CD1c-positive myeloid dendritic cell (primary cell): ENCODE measurements around the gene CKAP4.

Experiments used
- DNase-seq: peaks from one replicate; pipeline ENCODE4 v3.0.0-alpha.2; 2016; ENCODE audit errors: extremely low spot score

Gene CKAP4

DNA sequence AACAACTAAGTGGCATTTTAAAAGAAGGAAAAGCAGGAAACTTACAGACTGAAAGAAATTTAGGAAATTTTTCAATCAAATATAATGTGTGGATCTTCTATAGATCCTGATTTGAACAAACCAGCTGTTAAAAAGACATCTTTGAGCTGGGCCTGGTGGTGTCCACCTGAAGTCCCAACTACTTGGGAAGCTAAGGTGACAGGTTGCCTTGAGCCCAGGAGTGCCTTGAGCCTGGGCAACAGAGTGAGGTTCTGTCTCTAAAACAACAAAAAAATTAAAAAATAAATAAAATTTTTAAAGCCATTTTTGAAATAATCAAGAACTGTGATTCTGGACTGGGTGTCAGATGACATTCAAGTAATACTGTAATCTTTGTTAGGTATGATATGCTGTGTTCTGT is 7.0 kb downstream of the CKAP4 start:
- no peak for DNase-seq

DNA sequence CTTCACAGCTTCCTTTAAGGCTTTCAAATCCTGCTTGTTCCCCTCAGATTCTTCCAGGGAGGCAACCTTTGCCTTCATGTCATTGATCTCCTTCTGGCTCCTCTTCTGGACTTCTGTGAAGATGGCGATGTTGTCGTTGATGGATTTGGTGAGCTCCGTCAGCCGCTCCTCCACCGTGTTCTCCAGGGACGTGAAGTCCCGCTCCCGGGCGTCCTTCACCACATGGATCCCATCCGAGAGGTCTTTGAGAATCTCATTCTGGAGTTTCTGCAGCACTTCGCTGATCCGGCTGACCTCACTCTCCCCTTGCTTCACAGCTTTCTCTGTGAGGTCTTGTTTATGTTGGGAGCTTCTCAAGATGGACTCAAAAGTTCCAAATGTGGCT is 7.9 kb downstream of the CKAP4 start:
- DNase-seq: no peak

DNA sequence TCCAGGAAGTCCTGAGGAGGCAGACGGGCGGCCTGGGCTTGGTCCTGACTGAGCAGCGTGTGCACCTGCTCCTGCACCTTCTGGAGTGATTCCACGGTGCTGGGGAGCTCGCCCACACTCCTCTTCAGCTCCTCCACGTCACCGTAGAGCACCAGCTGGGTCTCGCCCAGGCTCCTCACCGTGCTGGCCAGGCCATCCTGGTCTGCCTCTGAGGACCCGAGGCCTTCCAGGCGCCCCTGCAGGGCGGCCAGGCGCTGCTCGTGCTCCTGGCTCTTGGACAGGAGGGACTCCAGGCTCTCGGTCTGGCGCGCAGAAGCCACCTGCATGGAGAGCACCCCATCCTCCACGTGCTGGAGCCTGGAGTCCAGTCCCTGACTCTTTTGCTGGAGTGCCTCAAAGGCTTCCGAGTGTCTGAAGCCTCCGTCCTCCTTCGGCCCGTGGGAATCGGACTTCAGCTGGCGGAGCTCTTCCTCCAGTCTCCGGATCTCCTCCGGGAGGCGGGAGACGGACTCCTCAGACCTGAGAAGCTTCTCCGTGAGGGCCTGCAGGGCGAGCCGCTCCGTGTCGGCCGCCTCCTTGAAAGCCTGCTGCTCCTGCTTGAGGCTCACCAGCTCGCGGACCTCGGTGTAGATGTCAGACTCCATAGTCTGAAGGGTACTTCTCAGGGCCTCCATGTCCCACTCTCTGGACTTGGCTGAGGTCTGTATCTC is 8.4 kb downstream of the CKAP4 start:
- no peak for DNase-seq

DNA sequence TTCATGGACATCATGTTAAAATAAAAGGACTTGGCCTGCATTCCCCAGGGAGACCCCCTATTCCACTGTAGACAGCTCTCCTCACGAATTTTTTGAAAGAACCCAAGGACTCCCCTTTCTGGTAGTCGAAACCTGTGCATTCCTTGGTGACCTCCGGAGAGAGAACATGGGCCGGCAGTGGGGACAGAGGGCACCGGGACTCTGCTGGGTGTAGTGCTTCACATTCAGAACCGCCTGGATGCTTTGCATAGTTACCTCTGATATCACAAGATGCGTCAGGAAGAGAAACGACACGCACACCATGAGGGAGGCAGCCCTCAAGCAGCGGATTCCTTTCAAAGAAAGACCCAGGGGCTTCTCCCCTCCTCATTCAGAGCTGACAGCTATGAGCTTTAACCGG is 9.7 kb downstream of the CKAP4 start:
- DNase-seq: no peak

DNA sequence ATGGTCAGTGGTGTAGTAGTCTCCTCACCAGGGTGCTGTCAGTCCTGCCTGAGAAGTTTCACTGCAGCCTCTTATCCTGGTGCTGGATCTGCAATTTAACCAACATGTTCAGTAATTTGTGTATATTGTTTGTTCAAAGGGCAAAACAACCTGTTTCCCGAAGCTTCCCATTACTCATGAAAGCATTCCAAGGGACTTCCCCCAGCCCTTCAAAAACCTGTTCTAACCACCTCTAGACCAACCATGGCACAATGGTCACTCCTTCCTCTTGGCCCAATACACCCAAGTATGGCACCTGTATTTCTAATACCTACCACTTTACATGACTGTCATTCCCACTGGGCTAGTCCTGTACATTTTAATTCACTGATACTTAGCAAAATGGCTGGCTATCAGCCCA is 12.1 kb downstream of the CKAP4 start:
- DNase-seq: no peak

DNA sequence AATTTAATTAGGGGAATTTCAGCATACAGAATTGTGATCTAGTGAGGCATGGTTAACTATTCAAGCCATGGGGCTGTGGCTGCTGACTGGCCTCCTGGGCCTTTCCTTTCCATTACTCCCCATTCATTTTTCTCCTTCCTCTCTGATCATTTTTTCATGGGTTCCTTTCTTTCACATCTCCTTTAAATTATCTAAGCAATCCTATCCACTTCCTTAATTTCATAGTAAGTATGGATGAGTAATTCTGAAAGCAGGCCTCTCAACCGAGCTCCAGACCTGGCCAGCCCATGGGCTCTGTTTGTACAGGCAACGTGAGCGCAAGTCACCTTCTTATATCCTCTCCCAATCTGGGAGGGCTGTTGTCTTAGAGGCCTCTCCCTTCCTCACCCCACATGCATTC is 13.4 kb downstream of the CKAP4 start:
- DNase-seq: peak; percentile 73

DNA sequence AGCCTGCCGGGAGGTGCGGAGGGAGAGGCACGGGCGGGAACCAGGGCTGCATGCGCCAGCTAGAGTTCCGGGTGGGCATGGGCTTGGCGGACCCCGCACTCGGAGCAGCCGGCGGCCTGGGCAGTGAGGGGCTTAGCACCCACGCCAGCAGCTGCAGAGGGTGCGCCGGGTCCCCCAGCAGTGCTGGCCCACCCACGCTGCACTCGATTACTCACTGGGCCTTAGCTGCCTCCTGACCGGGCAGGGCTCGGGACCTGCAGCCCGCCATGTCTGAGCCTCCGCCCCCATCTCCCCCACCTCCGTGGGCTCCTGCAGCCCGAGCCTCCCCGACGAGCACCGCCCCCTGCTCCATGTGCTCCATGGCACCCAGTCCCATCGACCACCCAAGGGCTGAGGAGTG is 14.8 kb downstream of the CKAP4 start:
- no peak for DNase-seq

DNA sequence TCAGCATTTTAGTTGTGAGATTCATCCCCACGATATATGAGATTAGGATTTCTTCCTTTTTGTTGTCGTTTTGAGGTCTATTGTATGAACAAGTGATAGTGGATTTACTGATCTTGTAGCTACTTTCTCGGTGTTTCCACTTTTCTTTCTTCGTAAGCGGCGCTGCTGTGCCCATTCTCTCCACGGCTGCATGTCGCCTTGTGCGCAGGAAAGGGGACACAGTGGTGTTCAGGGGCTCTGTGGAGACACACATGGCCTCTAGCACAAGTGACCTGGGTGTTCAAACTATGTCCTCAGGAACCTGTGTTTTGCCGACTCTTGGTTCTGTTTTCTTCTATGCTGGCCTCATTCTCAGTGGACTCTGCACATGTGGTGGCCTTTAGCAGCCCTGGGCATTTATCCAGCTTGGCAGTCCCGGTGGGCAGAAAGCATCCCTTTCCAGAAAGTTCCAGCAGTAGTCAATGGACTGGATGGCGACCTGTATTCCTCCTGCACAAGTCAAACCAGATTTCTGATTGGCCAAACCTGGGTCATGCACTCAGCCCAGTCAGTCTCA is 18.7 kb downstream of the CKAP4 start:
- no peak for DNase-seq

DNA sequence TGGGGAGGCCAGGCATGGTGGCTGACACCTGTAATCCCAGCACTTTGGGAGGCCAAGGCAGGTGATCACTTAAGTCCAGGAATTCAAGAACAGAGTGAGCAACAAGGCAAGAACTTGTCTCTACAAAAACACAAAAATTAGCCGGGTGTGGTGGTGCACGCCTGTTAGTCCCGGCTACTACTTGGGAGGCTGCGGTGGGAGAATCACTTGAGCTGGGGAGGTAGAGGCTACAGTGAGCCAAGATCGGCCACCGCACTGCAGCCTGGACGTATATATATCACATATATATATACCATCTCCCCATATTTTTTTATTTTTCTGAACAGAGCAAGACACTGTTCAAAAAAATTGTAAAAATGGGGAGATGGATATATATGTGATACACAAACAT is 19.5 kb downstream of the CKAP4 start:
- no peak for DNase-seq

DNA sequence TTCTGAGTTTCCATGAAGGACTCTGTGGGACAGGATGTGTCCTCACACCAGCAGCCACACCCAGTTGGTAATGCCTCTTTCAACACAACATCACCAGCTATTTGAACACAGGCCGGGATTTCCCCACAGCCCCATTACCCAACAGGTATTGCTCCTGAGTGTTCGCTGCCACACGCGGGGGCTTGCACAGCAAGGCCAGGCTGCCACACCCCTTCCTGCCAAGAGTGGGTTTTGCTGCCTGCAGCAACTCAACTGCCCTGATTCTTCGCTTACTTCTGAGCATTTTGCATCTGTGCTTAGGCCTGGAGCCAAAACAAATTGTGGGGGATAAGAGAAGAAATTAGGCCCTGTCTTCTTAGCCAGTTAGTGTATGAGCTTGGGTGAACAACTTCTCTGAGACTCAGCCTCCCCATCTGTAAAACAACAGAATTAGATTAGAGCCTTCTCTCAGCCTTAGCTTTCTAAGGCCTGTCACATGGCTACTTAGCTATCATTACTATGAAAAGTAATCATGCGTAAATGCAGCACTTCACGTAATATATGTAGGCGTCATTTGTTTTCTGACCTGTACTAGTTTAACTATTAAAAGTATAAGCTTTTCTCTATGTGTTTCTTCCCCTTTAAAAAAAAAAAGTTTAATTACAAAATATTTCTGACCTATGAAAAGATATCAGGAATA is 20.0 kb downstream of the CKAP4 start:
- DNase-seq: peak; percentile 78

DNA sequence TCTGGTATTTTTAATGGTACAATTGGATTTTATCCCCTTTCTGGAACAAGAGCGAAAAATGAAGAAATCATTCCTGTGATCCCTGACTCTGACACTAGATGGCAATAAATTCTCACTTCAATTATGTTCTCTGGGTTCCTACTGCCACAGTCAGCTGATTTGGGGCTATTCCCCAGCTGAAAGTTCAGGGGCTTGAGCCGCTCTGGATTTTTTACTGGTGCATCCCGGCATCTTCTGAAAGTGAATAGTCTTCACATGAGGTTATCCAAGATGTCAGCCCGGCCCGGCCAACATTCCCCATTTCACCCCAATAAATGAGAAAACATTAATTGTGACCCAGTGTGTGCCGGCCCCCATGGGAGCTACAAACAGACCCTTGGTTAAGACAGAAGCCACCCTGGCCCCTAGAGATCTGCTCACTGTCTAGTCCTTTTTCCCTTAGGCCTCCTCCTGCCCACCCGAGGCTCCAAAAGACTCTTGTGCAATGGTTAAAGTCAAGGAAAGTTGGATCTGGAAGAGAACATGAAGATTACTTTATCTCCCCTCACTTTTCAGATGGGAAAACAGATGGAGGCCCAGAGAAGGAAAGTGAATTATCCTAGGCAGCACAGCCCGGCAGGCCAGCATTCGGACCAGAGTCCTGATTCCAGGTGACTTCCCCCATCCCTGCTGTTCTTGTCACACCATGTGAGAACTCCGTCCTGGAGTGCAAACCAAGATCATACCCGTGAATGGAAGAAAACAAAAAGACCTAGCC is 20.8 kb downstream of the CKAP4 start:
- peak; percentile 65 for DNase-seq

DNA sequence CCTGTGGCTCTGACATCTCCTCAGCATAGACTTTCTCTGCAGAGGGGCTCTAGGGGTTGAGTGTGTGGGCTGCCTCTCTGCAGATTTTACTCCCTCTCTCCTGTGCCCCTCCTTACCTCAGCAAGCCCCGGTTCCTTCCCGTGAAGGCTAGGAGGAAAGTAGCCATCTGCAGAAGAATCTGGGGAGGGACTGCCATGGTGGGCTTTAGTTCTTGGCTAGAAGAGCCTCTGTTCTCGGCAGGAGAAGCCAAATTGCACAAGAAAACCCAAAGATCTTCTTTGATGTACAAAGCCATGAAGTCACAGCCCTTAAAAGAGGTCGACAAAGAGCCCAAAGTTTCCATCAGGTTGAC is 23.5 kb downstream of the CKAP4 start:
- DNase-seq: no peak

DNA sequence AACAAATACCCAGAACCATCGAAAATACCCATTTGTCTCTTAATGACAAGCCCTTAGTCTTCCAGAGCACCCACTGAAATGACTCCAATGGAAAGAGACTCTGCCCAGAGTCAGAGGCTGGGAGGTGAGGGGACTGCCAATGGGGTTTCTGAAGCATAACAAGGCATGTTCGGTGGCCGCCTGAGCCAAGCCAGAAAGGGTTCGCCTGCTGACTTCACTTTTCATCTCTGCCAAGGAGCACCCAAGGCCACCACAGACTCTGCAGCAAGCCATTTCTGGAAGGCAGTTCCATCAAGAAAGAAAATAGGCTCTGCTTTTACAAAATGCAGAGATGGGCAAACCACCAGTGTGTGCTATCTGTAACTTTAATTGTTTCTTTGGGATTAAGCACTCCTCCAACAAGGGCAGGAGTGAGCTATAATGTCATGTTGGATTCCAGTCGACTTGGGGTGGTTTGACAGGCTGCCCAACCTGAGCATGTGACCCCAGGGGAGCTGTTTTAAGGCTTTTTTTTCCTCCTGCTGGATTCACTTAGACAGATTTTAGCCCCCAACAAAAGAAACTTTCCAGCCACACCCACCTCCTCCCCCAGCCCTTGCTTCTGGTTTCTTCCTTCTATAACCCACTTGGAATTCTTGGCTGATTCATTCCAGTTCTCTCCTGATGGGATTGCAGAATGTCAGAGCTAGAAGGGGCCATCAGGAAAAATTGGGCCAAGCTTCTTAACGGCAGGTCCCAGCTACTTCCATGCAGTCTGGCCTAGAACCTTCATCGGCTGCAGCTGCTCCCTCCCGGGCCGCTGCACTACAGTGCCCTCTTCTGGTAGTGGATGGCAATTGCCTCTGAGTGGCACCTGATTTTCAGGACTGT is 24.1 kb downstream of the CKAP4 start:
- peak; percentile 71 for DNase-seq

DNA sequence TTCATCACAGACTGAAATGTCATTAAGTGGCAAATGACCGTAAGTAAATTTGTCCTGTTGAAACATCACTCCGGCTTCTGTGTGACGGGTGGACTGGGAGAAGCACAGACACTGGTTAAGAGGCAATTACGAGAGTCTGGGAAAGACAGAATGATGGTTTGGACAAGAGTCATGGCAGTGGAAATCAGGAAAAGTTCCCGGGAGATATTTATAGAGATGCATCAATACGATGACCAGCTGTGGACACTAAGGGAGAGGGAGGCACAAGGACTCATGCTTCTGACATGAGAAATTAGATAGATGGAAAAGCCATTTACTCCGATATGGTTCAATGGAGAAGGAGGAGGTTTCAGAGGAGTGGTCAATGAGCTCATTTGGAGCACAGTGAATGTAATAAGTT is 27.3 kb downstream of the CKAP4 start:
- no peak for DNase-seq

DNA sequence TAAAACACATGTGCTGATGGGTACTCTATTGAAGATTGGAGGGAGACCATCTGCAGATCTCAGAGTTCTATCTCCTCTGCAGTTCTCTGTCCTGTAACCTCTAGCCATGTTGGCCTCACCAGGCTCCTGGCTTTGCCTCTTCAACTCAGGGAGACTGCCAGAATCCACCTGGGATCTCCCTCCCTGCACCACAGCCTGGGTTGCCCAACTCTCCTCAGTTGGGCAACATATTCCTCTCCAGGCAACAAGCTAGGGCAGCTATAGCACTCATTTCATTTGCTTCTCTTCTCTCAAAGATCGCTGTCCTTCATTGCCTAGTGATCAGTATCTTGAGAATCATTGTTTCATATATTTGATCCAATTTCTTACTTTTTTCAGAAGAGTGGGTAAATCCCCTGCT is 28.8 kb downstream of the CKAP4 start:
- no peak for DNase-seq

DNA sequence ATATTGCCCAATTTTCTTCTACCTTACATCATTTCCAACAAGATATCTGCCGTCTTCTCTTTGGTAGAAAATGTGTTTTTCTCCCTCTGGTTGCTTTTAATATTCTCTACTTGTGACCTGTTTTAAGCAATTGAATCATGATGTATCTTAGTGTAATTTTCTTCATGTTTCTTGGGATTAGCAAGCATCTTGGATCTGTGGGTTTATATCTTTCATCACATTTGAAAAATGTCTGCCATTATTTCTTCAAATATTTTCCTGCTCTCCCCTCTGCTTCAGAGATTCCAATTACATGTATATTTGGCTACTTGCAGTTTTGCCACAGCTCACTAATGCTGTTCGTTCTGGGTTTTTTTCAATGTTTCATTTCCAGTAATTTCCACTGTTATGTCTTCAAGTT is 30.1 kb downstream of the CKAP4 start:
- no peak for DNase-seq

DNA sequence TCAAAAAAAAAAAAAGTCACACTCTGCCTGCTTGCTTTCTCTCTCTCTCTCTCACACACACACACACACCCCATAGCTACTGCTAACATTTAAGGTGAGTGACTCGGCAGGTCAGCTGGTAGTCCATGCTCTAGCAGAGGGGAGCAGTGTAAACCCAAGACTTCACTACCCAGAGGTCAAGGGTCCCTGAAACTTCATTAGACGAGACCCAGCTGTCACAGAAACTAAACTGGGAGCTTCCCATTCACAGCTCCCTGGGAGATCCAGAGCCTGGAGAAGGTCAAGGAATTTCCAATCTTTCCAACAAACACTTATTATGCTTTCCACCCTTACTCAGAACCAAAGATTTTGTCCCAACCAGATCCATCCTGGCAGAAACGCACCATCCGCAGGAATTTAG is 33.2 kb downstream of the CKAP4 start:
- DNase-seq: no peak

DNA sequence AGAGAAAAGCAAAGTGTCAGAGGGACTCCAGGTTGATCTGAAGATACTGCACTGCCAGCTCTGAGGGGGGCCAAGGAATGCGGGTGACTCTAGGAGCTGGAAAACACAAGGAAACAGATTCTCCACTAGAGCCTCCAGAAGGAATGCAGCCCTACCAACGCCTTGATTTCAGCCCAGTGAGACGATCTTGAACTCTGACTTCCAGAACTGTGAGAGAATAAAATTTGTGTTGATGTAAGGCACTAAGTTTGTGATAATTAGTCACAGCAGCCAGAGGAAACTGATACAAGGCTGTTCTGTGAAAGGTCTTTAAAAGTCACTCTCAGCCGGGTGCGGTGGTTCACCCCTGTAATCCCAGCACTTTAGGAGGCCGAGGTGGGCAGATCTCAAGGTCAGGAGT is 34.2 kb downstream of the CKAP4 start:
- no peak for DNase-seq

DNA sequence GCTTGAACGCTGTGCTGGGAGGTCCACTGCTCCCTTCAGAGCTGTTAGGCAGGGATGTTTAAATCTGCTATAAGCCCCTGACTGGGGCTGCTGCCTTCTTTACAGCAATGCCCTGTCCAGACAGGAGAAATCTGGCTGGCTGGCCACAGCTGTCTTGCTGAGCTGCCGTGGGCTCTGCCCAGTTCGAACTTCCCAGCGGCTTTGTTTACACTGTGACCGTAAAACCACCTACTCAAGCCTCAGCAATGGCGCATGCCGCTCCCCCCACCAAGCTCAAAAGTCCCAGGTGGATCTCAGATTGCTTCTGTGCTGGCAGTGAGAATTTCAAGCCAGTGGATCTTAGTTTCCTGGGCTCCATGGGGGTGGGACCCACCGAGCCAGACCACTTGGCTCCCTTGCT is 35.8 kb downstream of the CKAP4 start:
- no peak for DNase-seq

DNA sequence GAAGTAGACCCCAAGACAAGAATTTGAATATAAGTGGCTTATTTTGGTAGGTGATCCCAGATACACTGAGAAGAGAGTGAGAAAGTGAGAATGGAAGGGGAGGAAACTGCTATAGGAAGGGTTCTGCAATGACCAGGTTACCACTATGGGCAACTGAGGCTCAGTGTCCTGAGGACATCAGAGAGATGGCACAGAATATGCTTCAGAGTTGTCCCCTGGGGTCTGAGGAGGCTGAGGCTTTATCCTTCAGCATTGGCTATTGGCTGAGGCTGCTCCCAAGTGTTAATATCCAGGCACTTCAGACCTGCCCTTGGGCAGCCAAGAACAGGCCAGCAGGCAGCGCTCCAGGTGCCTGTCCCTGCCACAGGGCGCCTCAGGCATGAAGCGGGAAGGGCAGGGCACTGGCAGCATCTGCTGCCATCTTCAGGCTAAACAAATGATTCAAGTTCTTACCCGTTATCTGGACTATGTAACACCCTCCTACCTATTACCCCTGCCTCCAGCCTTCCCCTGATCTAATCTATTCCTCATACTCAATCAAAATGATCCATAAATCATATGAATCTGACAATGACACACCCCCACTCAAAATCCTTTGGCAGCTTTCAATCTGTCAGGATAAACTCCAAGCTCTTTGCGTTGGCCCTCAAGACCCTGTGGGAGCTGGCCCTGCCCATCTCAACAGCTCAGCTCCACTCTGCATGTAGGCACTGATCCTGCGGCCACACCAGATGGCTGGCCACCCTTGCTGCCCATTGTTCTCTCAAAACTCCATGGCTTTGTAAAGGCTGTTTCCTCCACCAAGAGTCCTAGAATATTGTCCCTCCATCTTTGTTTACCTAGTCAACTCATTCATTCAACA is 42.4 kb downstream of the CKAP4 start:
- no peak for DNase-seq

DNA sequence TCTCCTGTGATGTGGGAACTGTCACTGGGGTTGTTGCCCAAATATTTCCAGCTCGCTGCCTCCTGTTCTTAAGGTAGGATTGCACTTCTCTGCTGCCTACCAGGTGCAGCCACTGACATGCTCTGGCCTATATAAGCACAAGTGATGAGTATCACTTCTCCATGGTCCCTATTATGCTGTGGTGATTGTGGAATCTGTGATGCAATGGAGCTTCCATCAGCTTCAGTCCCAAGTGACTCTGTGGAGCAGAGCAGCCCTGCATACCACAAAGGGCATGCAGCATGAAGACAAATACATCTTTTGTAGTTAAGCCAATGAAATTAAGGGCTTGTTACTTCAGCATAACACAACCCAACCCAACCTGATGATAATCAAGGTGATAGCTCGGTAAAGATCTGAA is 43.5 kb downstream of the CKAP4 start:
- no peak for DNase-seq
